Endothelial cell of umbilical vein (primary cell): ENCODE data around the gene DUSP3. TPM values are rescaled to one million over a fixed set of nuclear protein-coding genes. Genes with fewer than 3 reads are reported as not detected.

Experiments used
- BruUV-seq: library from RNA; stranded (reverse); fragments of 400-500 nt; replicated peaks from 2 replicates; lab custom pipeline; 2021; lab: Mats Ljungman, UMichigan
- CTCF ChIA-PET: fragments of 300-600, 350-600 bp; sonication (Branson Sonifier 250); formaldehyde crosslinking; loops from one replicate; lab custom pipeline; 2021; ENCODE audit warnings: antibody characterized with exemption, inconsistent platforms; lab: Charles Lee
- POLR2A ChIA-PET: fragments of 300-600, 350-600 bp; sonication (Branson Sonifier 250); formaldehyde crosslinking; loops from one replicate; lab custom pipeline; 2021; ENCODE audit warnings: antibody characterized with exemption, inconsistent platforms; lab: Charles Lee
- DNase-seq: peaks from one replicate; pipeline ENCODE4 v3.0.0-alpha.2; 2011; ENCODE audit warnings: low read depth, low spot score
- FAIRE-seq: peaks from 2 replicates; lab custom pipeline; 2011; peaks lifted over from hg19 to GRCh38; lab: Jason Lieb, UNC
- H2AFZ ChIP-seq: 2 replicates; pipeline ENCODE4 v1.6.0; 2012; ENCODE audit warnings: low read depth, low read length, control low read depth, inconsistent platforms
- H3K27ac ChIP-seq: 2 replicates; pipeline ENCODE4 v1.5.1; 2011; ENCODE audit warnings: low read depth, mild to moderate bottlenecking, control low read depth, low read length, moderate library complexity; ENCODE audit not compliant: insufficient read depth
- H3K27me3 ChIP-seq, 2 experiments: 2 replicates each; pipeline versions ENCODE4 v1.6.0 to v1.6.1; 2011; ENCODE audit warnings: low read length in 2 of 2, mixed read lengths in 1 of 2; ENCODE audit not compliant: control insufficient read depth in 2 of 2, insufficient read depth in 2 of 2
- H3K36me3 ChIP-seq, 2 experiments: 2 replicates in 1 of 2; 3 replicates in 1 of 2; pipeline ENCODE4 v1.5.1; 2011; ENCODE audit warnings: low read length in 2 of 2, mild to moderate bottlenecking in 1 of 2, moderate library complexity in 1 of 2; ENCODE audit not compliant: control insufficient read depth in 2 of 2, insufficient read depth in 2 of 2; ENCODE audit errors: extremely low read depth in 1 of 2
- H3K4me1 ChIP-seq: 3 replicates; pipeline ENCODE4 v1.5.1; 2011; ENCODE audit warnings: mild to moderate bottlenecking, low read length; ENCODE audit not compliant: control insufficient read depth, insufficient read depth; ENCODE audit errors: extremely low read depth
- H3K4me2 ChIP-seq: 2 replicates; pipeline ENCODE4 v1.6.1; 2011; ENCODE audit warnings: low read length, control low read depth, mixed read lengths; ENCODE audit not compliant: insufficient read depth
- H3K4me3 ChIP-seq, 3 experiments: fragments of 200-600 bp in 1 of 3; sonication (generic), shearing (Covaris generic) in 1 of 3; replicated peaks in 1 of 3; 2 replicates each; pipeline ENCODE4 v1.5.1; 2011 to 2016; ENCODE audit warnings: control low read depth in 3 of 3, low read length in 3 of 3, mild to moderate bottlenecking in 2 of 3, inconsistent platforms in 1 of 3, low read depth in 1 of 3, moderate library complexity in 1 of 3; ENCODE audit not compliant: insufficient read depth in 1 of 3
- H3K79me2 ChIP-seq: 2 replicates; pipeline ENCODE4 v1.6.0; 2012; ENCODE audit warnings: low read length, inconsistent platforms; ENCODE audit not compliant: control insufficient read depth, insufficient read depth
- H3K9ac ChIP-seq: replicated peaks from 2 replicates; pipeline ENCODE3; 2011; ENCODE audit warnings: low read length, control low read depth; ENCODE audit not compliant: insufficient read depth; ENCODE audit errors: extremely low read depth
- H3K9me1 ChIP-seq: replicated peaks from 3 replicates; pipeline ENCODE4 v1.6.0; 2011; ENCODE audit warnings: mild to moderate bottlenecking, low read length; ENCODE audit not compliant: control insufficient read depth, insufficient read depth; ENCODE audit errors: extremely low read depth
- H3K9me3 ChIP-seq: replicated peaks from 2 replicates; pipeline ENCODE4 v1.5.1; 2012; ENCODE audit warnings: low read length, inconsistent platforms; ENCODE audit not compliant: control insufficient read depth, insufficient read depth
- H4K20me1 ChIP-seq: replicated peaks from 2 replicates; pipeline ENCODE3; 2011; ENCODE audit warnings: mild to moderate bottlenecking, low read length; ENCODE audit not compliant: control insufficient read depth, insufficient read depth; ENCODE audit errors: extremely low read depth
- CTCF ChIP-seq, 2 donors: IDR thresholded peaks; 1 replicate in 1 of 2; 2 replicates in 1 of 2; pipeline ENCODE4 v1.5.1; 2011; ENCODE audit warnings: low read length in 2 of 2, mild to moderate bottlenecking in 2 of 2, moderate library complexity in 2 of 2, control low read depth in 1 of 2, inconsistent platforms in 1 of 2, low read depth in 1 of 2; ENCODE audit not compliant: insufficient read depth in 1 of 2; ENCODE audit errors: extremely low read depth in 1 of 2
- EZH2 ChIP-seq: IDR thresholded peaks from 2 replicates; pipeline ENCODE4 v1.6.1; 2012; ENCODE audit warnings: borderline replicate concordance, low read depth, mild to moderate bottlenecking, moderate library complexity, low read length, inconsistent platforms; ENCODE audit not compliant: severe bottlenecking
- FOS ChIP-seq: IDR thresholded peaks from 2 replicates; pipeline ENCODE4 v1.6.1; 2011; ENCODE audit warnings: mild to moderate bottlenecking, low read length, moderate library complexity, borderline replicate concordance; ENCODE audit not compliant: insufficient read depth
- GATA2 ChIP-seq: IDR thresholded peaks from 2 replicates; pipeline ENCODE4 v1.7.0; 2011; ENCODE audit warnings: low read depth, mild to moderate bottlenecking, moderate library complexity, mixed read lengths, low read length; ENCODE audit not compliant: insufficient read length, insufficient read depth
- JUN ChIP-seq: IDR thresholded peaks from 2 replicates; pipeline ENCODE4 v1.6.1; 2011; ENCODE audit warnings: borderline replicate concordance, low read depth; ENCODE audit not compliant: insufficient read length, insufficient read depth
- MAX ChIP-seq: IDR thresholded peaks from 2 replicates; pipeline ENCODE4 v1.6.1; 2011; ENCODE audit not compliant: insufficient read depth, insufficient read length
- MYC ChIP-seq: IDR thresholded peaks from one replicate; pipeline ENCODE4 v1.6.1; 2011; ENCODE audit warnings: mild to moderate bottlenecking, low read depth, low read length
- POLR2A ChIP-seq: IDR thresholded peaks from 2 replicates; pipeline ENCODE4 v1.6.1; 2012; ENCODE audit warnings: low read depth, mild to moderate bottlenecking, control low read depth, low read length
- POLR2AphosphoS5 ChIP-seq: IDR thresholded peaks from 2 replicates; pipeline ENCODE4 v1.6.1; 2012; ENCODE audit warnings: low read depth, mild to moderate bottlenecking, control low read depth, low read length, moderate library complexity; ENCODE audit not compliant: insufficient read depth
- dilution Hi-C: fragments of 300-500 bp; cut with MboI; formaldehyde crosslinking; loops from one replicate; pipeline ENCODE4 v1.15.0; 2019; ENCODE audit warnings: low sequenced_read_pairs; ENCODE audit not compliant: extremely low pct_ligation_motif_present
- intact Hi-C: fragments of 100-400 bp; cut with micrococcal nuclease; formaldehyde crosslinking; loops from one replicate; pipeline ENCODE4 v1.10.0; 2022
- polyA plus RNA-seq, 4 experiments: library from polyadenylated mRNA; depleted of rRNA in 3 of 4; stranded (reverse) in 3 of 4; unstranded in 1 of 4; fragments of >200 nt; gene quantifications; 2 replicates each; pipeline versions ENCODE4 v1.2.1 to v1.2.3, GENCODE V29; 2011 to 2012; ENCODE audit warnings: missing spikeins in 1 of 4
- total RNA-seq: library from RNA; stranded (reverse); gene quantifications from 2 replicates; pipeline ENCODE4 v1.2.3, GENCODE V29; 2021

The DUSP3 gene
- total and polyA plus RNA-seq, 2 donors (not counting 3 experiments of a cell fraction or from before 2014, with no cell fraction given) = 46.8 to 57.7 TPM

GRCh38 chr17:43768382-43768781, 10.4 kb downstream of the DUSP3 start:
- peaks cover 8 to 27% of the 10 kb centered on the region in 2 experiments for H3K36me3 ChIP-seq

GRCh38 chr17:43767713-43768059, 11.1 kb downstream of the DUSP3 start:
- H3K36me3 ChIP-seq = peaks cover 7 to 21% of the 10 kb centered on the region in 2 experiments
- intact Hi-C loops = no loop called here
- POLR2A ChIA-PET = no interaction called here

More at GRCh38 chr17:43768382-43768781, 10.4 kb downstream of the DUSP3 start:
- FAIRE-seq (no peak), DNase-seq (no peak)
- Histone ChIP-seq H3K27me3 (no peaks in the 10 kb centered on the region), H3K9ac (no peak overlapping the region), H2AFZ (no peak overlapping the region), H3K27ac (no peak overlapping the region), H3K4me3 (no peak overlapping the region), H3K9me1 (no peaks in the 10 kb centered on the region), H4K20me1 (no peaks in the 10 kb centered on the region), H3K4me2 (no peak overlapping the region), H3K79me2 (no peaks in the 10 kb centered on the region), H3K9me3 (no peaks in the 10 kb centered on the region), H3K4me1 (peaks cover 2% of the 10 kb centered on the region)
- dilution Hi-C loops (loop anchor here (5.0 kb wide), 1 partner anchor 66 kb away; no protein-coding TSS in a partner anchor), intact Hi-C loops (no loop called here)
- ChIA-PET POLR2A (no interaction called here), CTCF (interaction anchor here (1.5 to 3.2 kb wide), 6 partner anchors 29 to 193 kb away, joined by 3 to 55 read pairs (median 6); partner anchors contain the start of gene CD300LG)
- no peak for TF ChIP-seq POLR2AphosphoS5
- TF ChIP-seq POLR2A = no peak
- no peak for TF ChIP-seq JUN
- no TSS peak for BruUV-seq

More at GRCh38 chr17:43767713-43768059, 11.1 kb downstream of the DUSP3 start:
- CTCF ChIA-PET = interaction anchor here (0.8 to 3.2 kb wide), 26 partner anchors 10 to 254 kb away, joined by 3 to 55 read pairs (median 4); partner anchors contain the start of genes CD300LG and DUSP3
- Histone ChIP-seq H3K79me2 (no peaks in the 10 kb centered on the region), H3K27ac (no peak overlapping the region), H3K27me3 (no peaks in the 10 kb centered on the region), H3K9ac (no peak overlapping the region), H3K4me2 (no peak overlapping the region), H3K9me3 (no peaks in the 10 kb centered on the region), H3K4me3 (no peak overlapping the region), H3K9me1 (no peaks in the 10 kb centered on the region), H2AFZ (no peak overlapping the region), H3K4me1 (peaks cover 2% of the 10 kb centered on the region), H4K20me1 (no peaks in the 10 kb centered on the region)
- TF ChIP-seq MAX (no peak), POLR2AphosphoS5 (no peak), MYC (no peak), POLR2A (no peak), JUN (no peak), FOS (no peak), EZH2 (no peak), CTCF (IDR thresholded peaks at IDR 0.05; ENCODE audit: extremely low read depth in 1 of 2, insufficient read depth in 1 of 2, low read depth in 1 of 2, low read length in 2 of 2) (no peak), GATA2 (no peak)
- no peak for DNase-seq
- no peak for FAIRE-seq
- dilution Hi-C loops = loop anchor here (5.0 kb wide), 1 partner anchor 65 kb away; no protein-coding TSS in a partner anchor
- BruUV-seq = no TSS peak
